CD4-positive, alpha-beta T cell treated with Interleukin-4 for 1 hour (primary cell): Measurements from ENCODE around the gene CACNG5.

Experiments used
- DNase-seq, 2 donors: peaks; one replicate each; pipeline ENCODE4 v3.0.0-alpha.2; 2020 to 2022

CACNG5 gene

GRCh38 chr17:66910651-66911285 is 75.9 kb downstream of the CACNG5 start:
- DNase-seq: no peak

GRCh38 chr17:66915204-66915611 is 80.3 kb downstream of the CACNG5 start:
- DNase-seq: no peak

GRCh38 chr17:66915792-66916191 is 80.9 kb downstream of the CACNG5 start:
- no peak for DNase-seq

- no peak for DNase-seq
Measured at GRCh38 chr17:66916946-66917345, 82.0 kb downstream of the CACNG5 start.

GRCh38 chr17:66918896-66919295 is 84.0 kb downstream of the CACNG5 start:
- no peak for DNase-seq

- no peak for DNase-seq
Measured at GRCh38 chr17:66920435-66920834, 85.5 kb downstream of the CACNG5 start.

- no peak for DNase-seq
Measured at GRCh38 chr17:66920950-66921349, 86.0 kb downstream of the CACNG5 start.

- no peak for DNase-seq
Measured at GRCh38 chr17:66923886-66924285, 89.0 kb downstream of the CACNG5 start.

GRCh38 chr17:66925811-66926500 is 91.0 kb downstream of the CACNG5 start:
- DNase-seq: no peak

GRCh38 chr17:66928949-66929348 is 94.0 kb downstream of the CACNG5 start:
- no peak for DNase-seq

GRCh38 chr17:66929591-66929990 is 94.7 kb downstream of the CACNG5 start:
- DNase-seq: no peak

- DNase-seq: no peak
Measured at GRCh38 chr17:66930933-66931332, 96.0 kb downstream of the CACNG5 start.

GRCh38 chr17:66932311-66932710 is 97.4 kb downstream of the CACNG5 start:
- no peak for DNase-seq

- no peak for DNase-seq
Measured at GRCh38 chr17:66934040-66934439, 99.1 kb downstream of the CACNG5 start.
